HepG2 (cell line): ENCODE measurements around the gene ATP4A. TPM values are rescaled to one million over a fixed set of nuclear protein-coding genes. Genes with fewer than 3 reads are reported as not detected.
A peak's percentile ranks its signal among the peaks of the same experiment; 100 is the strongest.

Source experiments
- ELF3 ChIP-seq: IDR thresholded peaks from 2 replicates; pipeline ENCODE4 v1.6.1; 2016; ENCODE audit warnings: missing genetic modification reagents, missing compliant biosample characterization
- NR2F1 ChIP-seq, 2 experiments: fragments of 450-650 bp in 1 of 2; formaldehyde crosslinking in 1 of 2; IDR thresholded peaks; 2 replicates each; pipeline versions ENCODE4 v1.5.0 to v1.6.1; 2016 to 2020; ENCODE audit warnings: mild to moderate bottlenecking in 1 of 2, missing compliant biosample characterization in 1 of 2, missing genetic modification reagents in 1 of 2, moderate library complexity in 1 of 2
- SCMH1 ChIP-seq: sonication (generic); formaldehyde crosslinking; IDR thresholded peaks from 2 replicates; pipeline ENCODE4 v1.9.0; 2021; ENCODE audit warnings: missing genetic modification reagents, mild to moderate bottlenecking, borderline replicate concordance
- SIX4 ChIP-seq: sonication (generic); formaldehyde crosslinking; IDR thresholded peaks from 2 replicates; pipeline ENCODE4 v1.4.0; 2020; ENCODE audit warnings: missing genetic modification reagents
- SMAD3 ChIP-seq: sonication (generic); formaldehyde crosslinking; IDR thresholded peaks from 2 replicates; pipeline ENCODE4 v1.4.0; 2020; ENCODE audit warnings: missing genetic modification reagents
- ZNF160 ChIP-seq: sonication (generic); formaldehyde crosslinking; IDR thresholded peaks from 2 replicates; pipeline ENCODE4 v1.8.0; 2022; ENCODE audit warnings: mild to moderate bottlenecking, inconsistent platforms, missing genetic modification reagents
- ZNF629 ChIP-seq: sonication (generic); formaldehyde crosslinking; conservative IDR thresholded peaks from 2 replicates; pipeline ENCODE4 v1.5.0; 2020; ENCODE audit warnings: missing genetic modification reagents
- ZNF792 ChIP-seq: IDR thresholded peaks from 2 replicates; pipeline ENCODE4 v1.6.1; 2016
- polyA plus RNA-seq, 8 experiments: library from polyadenylated mRNA; depleted of rRNA in 3 of 8; stranded (reverse) in 7 of 8; unstranded in 1 of 8; fragments of >200 nt; fragmentation: Illumina TruSeq in 4 of 8; extraction: Trizol in 4 of 8; gene quantifications; 2 replicates each; pipeline versions ENCODE4 v1.2.1 to v1.2.3, GENCODE V29; 2011 to 2016; ENCODE audit warnings: low read depth in 4 of 8, missing spikeins in 1 of 8, mixed read lengths in 1 of 8; ENCODE audit not compliant: insufficient read depth in 1 of 8
- total RNA-seq, 5 experiments: library from RNA; depleted of rRNA; stranded (reverse); fragments of >200 nt; fragmentation: Illumina TruSeq; extraction: Trizol; gene quantifications; 2 replicates each; pipeline ENCODE4 v1.2.3, GENCODE V29; 2016; ENCODE audit warnings: low read depth in 1 of 5
- TF ChIP-seq, protein P1 (sequence below): sonication (generic); formaldehyde crosslinking; IDR thresholded peaks from 2 replicates; pipeline ENCODE4 v1.5.1; 2020; ENCODE audit warnings: mild to moderate bottlenecking, missing genetic modification reagents, moderate library complexity
- TF ChIP-seq, protein P2 (sequence below): IDR thresholded peaks from 2 replicates; pipeline ENCODE4 v1.6.1; 2012; ENCODE audit warnings: low read depth, low read length, improper control_type of control experiment
- TF ChIP-seq, protein P3 (sequence below): sonication (generic); formaldehyde crosslinking; IDR thresholded peaks from 2 replicates; pipeline ENCODE4 v1.4.0; 2020; ENCODE audit warnings: mild to moderate bottlenecking, missing genetic modification reagents, borderline replicate concordance
- TF ChIP-seq, protein P4 (sequence below): fragments of 450-650 bp; IDR thresholded peaks from 2 replicates; pipeline ENCODE4 v1.6.1; 2017
- TF ChIP-seq, protein P5 (sequence below): sonication (generic); formaldehyde crosslinking; IDR thresholded peaks from 2 replicates; pipeline ENCODE4 v1.4.0; 2020; ENCODE audit warnings: missing genetic modification reagents
- TF ChIP-seq, protein P6 (sequence below): sonication (generic); formaldehyde crosslinking; IDR thresholded peaks from 2 replicates; pipeline ENCODE4 v1.5.1; 2020; ENCODE audit warnings: missing genetic modification reagents, mild to moderate bottlenecking, borderline replicate concordance
- TF ChIP-seq, protein P7 (sequence below): sonication (generic); formaldehyde crosslinking; IDR thresholded peaks from 2 replicates; pipeline ENCODE4 v1.8.1; 2023; ENCODE audit warnings: mild to moderate bottlenecking, inconsistent platforms, moderate library complexity, missing genetic modification reagents, borderline replicate concordance
- TF ChIP-seq, protein P8 (sequence below): sonication (generic); formaldehyde crosslinking; conservative IDR thresholded peaks from 2 replicates; pipeline ENCODE4 v1.4.0; 2020; ENCODE audit warnings: missing genetic modification reagents
- TF ChIP-seq, protein P9 (sequence below): sonication (generic); formaldehyde crosslinking; IDR thresholded peaks from 2 replicates; pipeline ENCODE4 v1.4.0; 2020; ENCODE audit warnings: missing genetic modification reagents; ENCODE audit errors: not compliant biosample characterization

The ATP4A gene
- total and polyA plus RNA-seq, 2 of the 13 experiments (the other 11 are each of a cell fraction or from before 2014, with no cell fraction given), result 0.08 to 0.11 TPM

DNA sequence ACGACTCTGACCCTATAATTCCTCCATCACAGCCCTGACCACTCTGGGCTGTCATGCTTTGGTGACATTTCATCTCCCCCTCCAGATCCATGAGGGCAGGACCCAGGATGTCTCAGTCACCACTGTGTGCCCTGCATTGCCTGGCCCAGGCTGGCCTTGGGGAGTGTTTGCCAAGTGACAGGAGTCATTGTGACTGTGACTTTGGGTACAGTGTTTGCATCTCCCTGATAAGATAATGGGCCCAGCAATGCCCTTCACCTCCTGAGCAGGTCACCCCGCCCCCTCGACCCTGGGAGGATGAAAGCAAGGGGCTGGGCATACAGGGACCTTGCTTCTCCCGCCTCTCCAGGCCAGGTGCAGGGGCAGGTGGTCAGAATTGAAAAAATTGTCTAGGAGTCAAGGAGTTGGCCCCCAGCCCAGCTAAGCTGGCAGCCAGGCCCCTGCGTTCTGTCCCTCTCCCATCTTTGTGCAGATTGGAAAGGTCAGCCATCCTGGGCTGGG is 5.9 kb upstream of the ATP4A start (continued):
- TF ChIP-seq SIX4 (CRISPR knock-in tag) (no peak; the same call in 1 of the 2 replicates), SCMH1 (no peak), NR2F1 (CRISPR knock-in tag; IDR thresholded peaks at IDR 0.05) (peak; percentile 73 to 82), ZNF629 (CRISPR knock-in tag) (peak; percentile 37; the same call in 1 of the 2 replicates), ELF3 (no peak), SMAD3 (CRISPR knock-in tag) (no peak), ZNF160 (CRISPR knock-in tag) (no peak), ZNF792 (CRISPR knock-in tag) (peak; percentile 65; the same call in 1 of the 2 replicates)
- TF ChIP-seq, protein P1, sequence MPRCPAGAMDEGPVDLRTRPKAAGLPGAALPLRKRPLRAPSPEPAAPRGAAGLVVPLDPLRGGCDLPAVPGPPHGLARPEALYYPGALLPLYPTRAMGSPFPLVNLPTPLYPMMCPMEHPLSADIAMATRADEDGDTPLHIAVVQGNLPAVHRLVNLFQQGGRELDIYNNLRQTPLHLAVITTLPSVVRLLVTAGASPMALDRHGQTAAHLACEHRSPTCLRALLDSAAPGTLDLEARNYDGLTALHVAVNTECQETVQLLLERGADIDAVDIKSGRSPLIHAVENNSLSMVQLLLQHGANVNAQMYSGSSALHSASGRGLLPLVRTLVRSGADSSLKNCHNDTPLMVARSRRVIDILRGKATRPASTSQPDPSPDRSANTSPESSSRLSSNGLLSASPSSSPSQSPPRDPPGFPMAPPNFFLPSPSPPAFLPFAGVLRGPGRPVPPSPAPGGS, result no peak
- TF ChIP-seq, protein P2, sequence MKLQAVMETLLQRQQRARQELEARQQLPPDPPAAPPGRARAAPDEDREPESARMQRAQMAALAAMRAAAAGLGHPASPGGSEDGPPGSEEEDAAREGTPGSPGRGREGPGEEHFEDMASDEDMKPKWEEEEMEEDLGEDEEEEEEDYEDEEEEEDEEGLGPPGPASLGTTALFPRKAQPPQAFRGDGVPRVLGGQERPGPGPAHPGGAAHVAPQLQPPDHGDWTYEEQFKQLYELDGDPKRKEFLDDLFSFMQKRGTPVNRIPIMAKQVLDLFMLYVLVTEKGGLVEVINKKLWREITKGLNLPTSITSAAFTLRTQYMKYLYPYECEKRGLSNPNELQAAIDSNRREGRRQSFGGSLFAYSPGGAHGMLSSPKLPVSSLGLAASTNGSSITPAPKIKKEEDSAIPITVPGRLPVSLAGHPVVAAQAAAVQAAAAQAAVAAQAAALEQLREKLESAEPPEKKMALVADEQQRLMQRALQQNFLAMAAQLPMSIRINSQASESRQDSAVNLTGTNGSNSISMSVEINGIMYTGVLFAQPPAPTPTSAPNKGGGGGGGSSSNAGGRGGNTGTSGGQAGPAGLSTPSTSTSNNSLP, result no peak
- TF ChIP-seq, protein P3, sequence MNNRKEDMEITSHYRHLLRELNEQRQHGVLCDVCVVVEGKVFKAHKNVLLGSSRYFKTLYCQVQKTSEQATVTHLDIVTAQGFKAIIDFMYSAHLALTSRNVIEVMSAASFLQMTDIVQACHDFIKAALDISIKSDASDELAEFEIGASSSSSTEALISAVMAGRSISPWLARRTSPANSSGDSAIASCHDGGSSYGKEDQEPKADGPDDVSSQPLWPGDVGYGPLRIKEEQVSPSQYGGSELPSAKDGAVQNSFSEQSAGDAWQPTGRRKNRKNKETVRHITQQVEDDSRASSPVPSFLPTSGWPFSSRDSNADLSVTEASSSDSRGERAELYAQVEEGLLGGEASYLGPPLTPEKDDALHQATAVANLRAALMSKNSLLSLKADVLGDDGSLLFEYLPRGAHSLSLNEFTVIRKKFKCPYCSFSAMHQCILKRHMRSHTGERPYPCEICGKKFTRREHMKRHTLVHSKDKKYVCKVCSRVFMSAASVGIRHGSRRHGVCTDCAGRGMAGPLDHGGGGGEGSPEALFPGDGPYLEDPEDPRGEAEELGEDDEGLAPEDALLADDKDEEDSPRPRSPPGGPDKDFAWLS, result no peak
- TF ChIP-seq, protein P4, sequence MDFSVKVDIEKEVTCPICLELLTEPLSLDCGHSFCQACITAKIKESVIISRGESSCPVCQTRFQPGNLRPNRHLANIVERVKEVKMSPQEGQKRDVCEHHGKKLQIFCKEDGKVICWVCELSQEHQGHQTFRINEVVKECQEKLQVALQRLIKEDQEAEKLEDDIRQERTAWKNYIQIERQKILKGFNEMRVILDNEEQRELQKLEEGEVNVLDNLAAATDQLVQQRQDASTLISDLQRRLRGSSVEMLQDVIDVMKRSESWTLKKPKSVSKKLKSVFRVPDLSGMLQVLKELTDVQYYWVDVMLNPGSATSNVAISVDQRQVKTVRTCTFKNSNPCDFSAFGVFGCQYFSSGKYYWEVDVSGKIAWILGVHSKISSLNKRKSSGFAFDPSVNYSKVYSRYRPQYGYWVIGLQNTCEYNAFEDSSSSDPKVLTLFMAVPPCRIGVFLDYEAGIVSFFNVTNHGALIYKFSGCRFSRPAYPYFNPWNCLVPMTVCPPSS, result no peak
- TF ChIP-seq, protein P5, sequence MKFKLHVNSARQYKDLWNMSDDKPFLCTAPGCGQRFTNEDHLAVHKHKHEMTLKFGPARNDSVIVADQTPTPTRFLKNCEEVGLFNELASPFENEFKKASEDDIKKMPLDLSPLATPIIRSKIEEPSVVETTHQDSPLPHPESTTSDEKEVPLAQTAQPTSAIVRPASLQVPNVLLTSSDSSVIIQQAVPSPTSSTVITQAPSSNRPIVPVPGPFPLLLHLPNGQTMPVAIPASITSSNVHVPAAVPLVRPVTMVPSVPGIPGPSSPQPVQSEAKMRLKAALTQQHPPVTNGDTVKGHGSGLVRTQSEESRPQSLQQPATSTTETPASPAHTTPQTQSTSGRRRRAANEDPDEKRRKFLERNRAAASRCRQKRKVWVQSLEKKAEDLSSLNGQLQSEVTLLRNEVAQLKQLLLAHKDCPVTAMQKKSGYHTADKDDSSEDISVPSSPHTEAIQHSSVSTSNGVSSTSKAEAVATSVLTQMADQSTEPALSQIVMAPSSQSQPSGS, result peak; percentile 64; the same call in 1 of the 2 replicates
- TF ChIP-seq, protein P6, sequence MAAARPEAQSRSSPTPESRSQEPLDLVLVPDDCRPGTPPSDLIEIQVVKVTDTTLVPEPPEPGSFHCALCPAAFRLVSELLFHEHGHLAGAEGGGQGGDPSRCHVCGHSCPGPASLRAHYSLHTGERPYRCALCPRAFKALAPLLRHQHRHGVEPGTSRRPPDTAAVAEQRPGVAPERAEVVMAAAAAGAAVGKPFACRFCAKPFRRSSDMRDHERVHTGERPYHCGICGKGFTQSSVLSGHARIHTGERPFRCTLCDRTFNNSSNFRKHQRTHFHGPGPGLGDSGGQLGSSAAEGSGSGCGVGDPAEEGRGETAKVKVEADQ (CRISPR knock-in tag), result peak; percentile 63; the same call in 1 of the 2 replicates
- TF ChIP-seq, protein P7, sequence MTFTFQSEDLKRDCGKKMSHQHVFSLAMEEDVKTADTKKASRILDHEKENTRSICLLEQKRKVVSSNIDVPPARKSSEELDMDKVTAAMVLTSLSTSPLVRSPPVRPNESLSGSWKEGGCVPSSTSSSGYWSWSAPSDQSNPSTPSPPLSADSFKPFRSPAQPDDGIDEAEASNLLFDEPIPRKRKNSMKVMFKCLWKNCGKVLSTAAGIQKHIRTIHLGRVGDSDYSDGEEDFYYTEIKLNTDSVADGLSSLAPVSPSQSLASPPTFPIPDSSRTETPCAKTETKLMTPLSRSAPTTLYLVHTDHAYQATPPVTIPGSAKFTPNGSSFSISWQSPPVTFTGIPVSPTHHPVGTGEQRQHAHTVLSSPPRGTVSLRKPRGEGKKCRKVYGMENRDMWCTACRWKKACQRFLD (CRISPR knock-in tag), result no peak
- TF ChIP-seq, protein P8, sequence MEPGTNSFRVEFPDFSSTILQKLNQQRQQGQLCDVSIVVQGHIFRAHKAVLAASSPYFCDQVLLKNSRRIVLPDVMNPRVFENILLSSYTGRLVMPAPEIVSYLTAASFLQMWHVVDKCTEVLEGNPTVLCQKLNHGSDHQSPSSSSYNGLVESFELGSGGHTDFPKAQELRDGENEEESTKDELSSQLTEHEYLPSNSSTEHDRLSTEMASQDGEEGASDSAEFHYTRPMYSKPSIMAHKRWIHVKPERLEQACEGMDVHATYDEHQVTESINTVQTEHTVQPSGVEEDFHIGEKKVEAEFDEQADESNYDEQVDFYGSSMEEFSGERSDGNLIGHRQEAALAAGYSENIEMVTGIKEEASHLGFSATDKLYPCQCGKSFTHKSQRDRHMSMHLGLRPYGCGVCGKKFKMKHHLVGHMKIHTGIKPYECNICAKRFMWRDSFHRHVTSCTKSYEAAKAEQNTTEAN (CRISPR knock-in tag), result no peak
- TF ChIP-seq, protein P9, sequence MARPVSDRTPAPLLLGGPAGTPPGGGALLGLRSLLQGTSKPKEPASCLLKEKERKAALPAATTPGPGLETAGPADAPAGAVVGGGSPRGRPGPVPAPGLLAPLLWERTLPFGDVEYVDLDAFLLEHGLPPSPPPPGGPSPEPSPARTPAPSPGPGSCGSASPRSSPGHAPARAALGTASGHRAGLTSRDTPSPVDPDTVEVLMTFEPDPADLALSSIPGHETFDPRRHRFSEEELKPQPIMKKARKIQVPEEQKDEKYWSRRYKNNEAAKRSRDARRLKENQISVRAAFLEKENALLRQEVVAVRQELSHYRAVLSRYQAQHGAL (CRISPR knock-in tag), result no peak
